Ureter (tissue), 1 donor: Measurements from ENCODE around the gene GRM4. TPM values are rescaled to one million over a fixed set of nuclear protein-coding genes. Genes with fewer than 3 reads are reported as not detected.

Experiments
- DNase-seq: peaks from one replicate; pipeline ENCODE4 v3.0.0-alpha.2; 2020; ENCODE audit warnings: low spot score
- total RNA-seq: library from RNA; stranded (reverse); gene quantifications from one replicate; pipeline ENCODE4 v1.2.4, GENCODE V29; 2023
- donor health status: DM: yes; HTN: yes; CAD: no.

GRM4 gene
- total RNA-seq, 1 donor from 2014 or later = 0.21 TPM

- DNase-seq = no peak
Observed at GRCh38 chr6:34157851-34158250, 12.0 kb upstream of the GRM4 start.

- DNase-seq = no peak
Observed at GRCh38 chr6:34157236-34157830, 11.4 kb upstream of the GRM4 start.

GRCh38 chr6:34155471-34156300, 9.8 kb upstream of the GRM4 start:
- DNase-seq = no peak

GRCh38 chr6:34154668-34155447, 9.0 kb upstream of the GRM4 start:
- DNase-seq = peak; percentile 61

- no peak for DNase-seq
Observed at GRCh38 chr6:34152806-34153520, 7.1 kb upstream of the GRM4 start.

- DNase-seq = no peak
Observed at GRCh38 chr6:34152042-34152524, 6.2 kb upstream of the GRM4 start.

GRCh38 chr6:34151321-34152041, 5.6 kb upstream of the GRM4 start:
- DNase-seq = no peak

- DNase-seq = no peak
Observed at GRCh38 chr6:34150766-34151165, 4.9 kb upstream of the GRM4 start.

GRCh38 chr6:34149831-34150400, 4.0 kb upstream of the GRM4 start:
- DNase-seq = no peak

- no peak for DNase-seq
Observed at GRCh38 chr6:34149452-34149810, 3.5 kb upstream of the GRM4 start.

GRCh38 chr6:34148631-34149451, 3.0 kb upstream of the GRM4 start:
- no peak for DNase-seq

GRCh38 chr6:34147906-34148630, 2.2 kb upstream of the GRM4 start:
- no peak for DNase-seq

- no peak for DNase-seq
Observed at GRCh38 chr6:34146801-34147592, 1.1 kb upstream of the GRM4 start.

- DNase-seq = no peak
Observed at GRCh38 chr6:34145161-34146020, 496 bp downstream of the GRM4 start.

GRCh38 chr6:34144581-34145160, 1.2 kb downstream of the GRM4 start:
- DNase-seq = no peak

- no peak for DNase-seq
Observed at GRCh38 chr6:34143884-34144580, 1.9 kb downstream of the GRM4 start.
